Endometrial microvascular endothelial cells (primary cell): ENCODE measurements around the gene PSTPIP2. TPM values are rescaled to one million over a fixed set of nuclear protein-coding genes. Genes with fewer than 3 reads are reported as not detected.

Experiments
- in situ Hi-C: cut with HindIII; loops from 2 replicates; pipeline ENCODE4 v1.10.0; 2017; ENCODE audit warnings: low sequenced_read_pairs, low pct_unique_long_range_greater_than_20kb; ENCODE audit errors: inconsistent ontology term
- total RNA-seq: library from RNA; depleted of rRNA; stranded (reverse); fragments of >200 nt; gene quantifications from one replicate; pipeline ENCODE4 v1.2.3, GENCODE V29; 2015; ENCODE audit errors: inconsistent ontology term

The PSTPIP2 gene
- total RNA-seq, 1 donor from 2014 or later, result 6.8 TPM

GRCh38 chr18:46046126-46046525, 25.9 kb downstream of the PSTPIP2 start:
- in situ Hi-C loops, result no loop called here

- in situ Hi-C loops, result no loop called here
Observed at GRCh38 chr18:46042571-46043123, 29.4 kb downstream of the PSTPIP2 start.

GRCh38 chr18:46040747-46041104, 31.3 kb downstream of the PSTPIP2 start:
- in situ Hi-C loops, result no loop called here

DNA sequence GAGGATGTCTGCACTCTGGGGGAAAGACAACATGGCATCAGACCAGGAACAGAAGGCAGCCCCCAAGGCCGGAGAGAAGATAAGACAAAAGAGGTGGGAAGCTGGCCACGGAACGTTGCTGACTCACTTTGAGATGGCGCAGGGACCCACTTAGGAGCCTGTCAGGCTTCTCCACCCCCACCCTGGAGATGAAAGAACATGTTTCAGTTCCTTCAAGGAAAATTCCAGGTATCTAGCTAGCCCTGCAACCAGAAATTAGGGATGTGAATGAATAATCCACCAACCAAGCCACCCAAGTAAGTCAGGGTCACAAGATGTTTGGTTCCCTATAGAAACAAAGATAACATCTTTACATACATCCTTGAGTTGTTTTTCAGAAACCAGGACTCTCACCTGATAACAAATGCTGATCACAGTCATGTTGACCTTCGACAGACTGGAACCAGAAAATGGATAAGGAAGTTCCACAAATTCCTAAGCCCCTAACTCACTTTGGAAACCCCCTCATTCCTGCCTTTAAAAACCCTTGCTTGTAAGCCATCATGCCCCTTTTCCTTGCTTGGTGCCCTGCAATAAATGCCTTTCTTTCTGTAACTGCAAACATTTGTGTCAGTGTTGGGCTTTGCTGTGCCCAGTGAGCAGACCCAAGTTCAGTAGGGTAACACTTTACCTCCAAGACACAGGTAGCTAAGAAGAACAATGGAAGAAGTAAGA, 31.9 kb downstream of the PSTPIP2 start:
- in situ Hi-C loops, result no loop called here

- in situ Hi-C loops, result no loop called here
Observed at GRCh38 chr18:46037512-46038305, 34.4 kb downstream of the PSTPIP2 start.

GRCh38 chr18:46035696-46036680, 36.1 kb downstream of the PSTPIP2 start:
- in situ Hi-C loops, result no loop called here

GRCh38 chr18:46034230-46034629, 37.8 kb downstream of the PSTPIP2 start:
- in situ Hi-C loops, result no loop called here

- in situ Hi-C loops, result no loop called here
Observed at GRCh38 chr18:46031741-46032140, 40.3 kb downstream of the PSTPIP2 start.

DNA sequence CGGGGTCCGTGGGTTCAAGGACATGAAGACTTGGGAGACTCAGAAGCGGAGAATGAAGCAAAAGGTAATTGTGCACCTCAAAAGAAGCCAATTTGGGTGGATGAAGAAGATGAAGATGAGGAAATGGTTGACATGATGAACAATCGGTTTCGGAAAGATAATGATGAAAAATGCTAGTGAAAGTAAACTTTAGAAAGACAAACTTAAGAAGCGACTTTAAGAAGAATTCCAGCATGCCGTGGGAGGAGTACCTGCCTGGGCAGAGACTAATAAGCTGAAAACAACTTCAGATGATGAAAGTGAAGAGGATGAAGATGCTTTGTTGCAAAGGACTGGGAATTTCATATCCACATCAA, 43.5 kb downstream of the PSTPIP2 start:
- in situ Hi-C loops, result no loop called here

DNA sequence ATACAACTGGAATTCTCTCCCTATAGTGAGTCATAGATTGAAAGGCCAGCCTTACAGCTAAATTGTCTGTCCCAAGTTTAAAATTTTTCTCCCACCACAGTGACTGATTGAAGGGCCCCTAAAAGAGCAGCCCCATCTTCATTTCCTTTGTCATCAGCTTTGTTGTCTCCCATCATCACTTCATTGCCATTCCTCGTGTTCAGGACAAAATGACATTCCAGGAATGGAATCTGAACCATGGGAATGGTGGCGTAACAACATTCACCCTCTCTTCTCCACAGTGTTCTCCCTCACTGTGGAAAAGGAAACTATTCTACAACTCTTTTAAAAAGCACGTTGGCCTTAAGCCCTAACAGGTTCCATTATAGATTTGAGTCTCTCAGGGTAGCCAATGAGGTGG, 52.1 kb downstream of the PSTPIP2 start:
- in situ Hi-C loops, result no loop called here

DNA sequence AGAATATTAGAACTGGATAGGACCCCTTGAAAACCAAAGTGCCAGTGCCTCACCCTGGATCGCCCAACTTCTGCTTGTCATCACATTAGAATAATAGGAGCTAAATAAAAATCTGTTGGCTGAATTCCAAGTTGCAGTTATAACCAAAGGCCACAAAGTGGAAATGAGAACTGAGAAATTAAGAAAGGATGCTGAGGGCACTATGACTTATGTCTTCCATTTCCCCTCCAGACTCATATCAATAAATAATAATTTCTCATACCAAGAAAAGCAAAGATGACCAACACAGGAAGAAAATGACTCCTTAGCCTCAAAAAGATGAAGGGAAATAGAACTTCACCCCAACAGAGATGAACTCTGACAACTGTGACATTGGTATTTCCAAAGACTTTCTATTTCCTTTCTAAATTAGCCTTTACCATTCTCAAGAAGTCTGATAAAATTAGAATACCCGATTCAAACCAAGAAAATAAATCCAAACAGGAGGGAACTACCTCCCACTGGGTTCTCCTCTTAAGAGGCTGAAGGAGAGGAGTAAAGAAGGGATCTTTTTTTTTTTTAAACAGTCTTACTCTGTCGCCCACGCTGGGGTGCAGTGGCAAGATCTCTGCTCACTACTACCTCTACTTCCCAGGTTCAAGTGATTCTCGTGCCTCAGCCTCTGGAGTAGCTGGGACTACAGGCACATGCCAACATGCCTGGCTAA, 58.4 kb downstream of the PSTPIP2 start:
- in situ Hi-C loops, result no loop called here

DNA sequence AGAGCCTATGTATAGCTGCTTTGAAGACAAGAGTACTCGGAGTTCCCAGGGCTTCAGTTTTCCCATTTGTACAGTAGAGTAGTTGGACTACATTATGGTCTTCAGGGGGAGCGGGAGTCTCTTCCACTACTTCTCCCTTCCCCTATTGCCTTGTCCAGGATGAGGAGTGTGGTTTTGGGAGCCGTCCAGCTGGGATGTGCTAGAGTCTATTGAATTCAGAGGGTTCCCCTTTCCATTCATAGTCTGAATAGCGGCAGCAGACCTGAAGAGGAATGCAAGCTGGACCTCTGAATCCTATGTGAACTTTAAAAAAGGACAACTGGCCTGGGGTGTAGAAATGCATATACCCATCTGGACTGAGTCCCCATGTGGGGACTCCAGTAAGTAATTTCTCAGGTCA, 61.4 kb downstream of the PSTPIP2 start:
- in situ Hi-C loops, result no loop called here

DNA sequence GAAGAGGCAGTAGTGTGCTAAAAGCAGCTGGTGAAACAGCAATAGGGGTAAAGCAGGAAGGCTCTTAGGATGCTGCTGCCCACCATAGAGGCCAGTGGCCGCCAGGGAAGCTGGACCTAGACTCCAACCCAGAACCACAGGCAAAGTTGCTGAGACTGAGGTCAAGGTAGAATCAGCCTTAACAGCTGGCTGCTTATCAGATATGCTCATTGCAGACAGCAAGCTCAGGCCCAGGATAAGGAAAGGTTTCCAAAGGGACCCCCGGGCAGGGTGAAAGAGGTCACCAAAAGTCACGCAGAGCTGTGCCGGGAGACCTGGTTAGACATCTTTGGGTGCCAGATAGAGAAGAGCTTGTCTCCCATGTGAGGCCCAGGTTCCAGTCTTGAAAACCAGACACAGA, 62.0 kb downstream of the PSTPIP2 start:
- in situ Hi-C loops, result no loop called here

- in situ Hi-C loops, result no loop called here
Observed at GRCh38 chr18:46009125-46009840, 62.8 kb downstream of the PSTPIP2 start.

GRCh38 chr18:46008531-46008930, 63.5 kb downstream of the PSTPIP2 start:
- in situ Hi-C loops, result no loop called here

- in situ Hi-C loops, result no loop called here
Observed at GRCh38 chr18:46007165-46007564, 64.9 kb downstream of the PSTPIP2 start.

- in situ Hi-C loops, result no loop called here
Observed at GRCh38 chr18:46002934-46003333, 69.1 kb downstream of the PSTPIP2 start.

- in situ Hi-C loops, result no loop called here
Observed at GRCh38 chr18:46001892-46002291, 70.2 kb downstream of the PSTPIP2 start.
